Stimulated activated CD8-positive, alpha-beta memory T cell treated with anti-CD3 and anti-CD28 coated beads, Interleukin-4, amount 100 ng/mL, for 4 hours (primary cell): ENCODE results near the gene SIN3A.
"Not testable (repeated sequence)": the region's sequence is repeated elsewhere in the genome, so short reads cannot be mapped to it uniquely, and the experiment has no call there.

Experiments used
- DNase-seq, 2 donors: peaks; one replicate each; pipeline ENCODE4 v3.0.0-alpha.2; 2020; ENCODE audit warnings: low read depth in 2 of 2, low spot score in 1 of 2

The SIN3A gene

DNA sequence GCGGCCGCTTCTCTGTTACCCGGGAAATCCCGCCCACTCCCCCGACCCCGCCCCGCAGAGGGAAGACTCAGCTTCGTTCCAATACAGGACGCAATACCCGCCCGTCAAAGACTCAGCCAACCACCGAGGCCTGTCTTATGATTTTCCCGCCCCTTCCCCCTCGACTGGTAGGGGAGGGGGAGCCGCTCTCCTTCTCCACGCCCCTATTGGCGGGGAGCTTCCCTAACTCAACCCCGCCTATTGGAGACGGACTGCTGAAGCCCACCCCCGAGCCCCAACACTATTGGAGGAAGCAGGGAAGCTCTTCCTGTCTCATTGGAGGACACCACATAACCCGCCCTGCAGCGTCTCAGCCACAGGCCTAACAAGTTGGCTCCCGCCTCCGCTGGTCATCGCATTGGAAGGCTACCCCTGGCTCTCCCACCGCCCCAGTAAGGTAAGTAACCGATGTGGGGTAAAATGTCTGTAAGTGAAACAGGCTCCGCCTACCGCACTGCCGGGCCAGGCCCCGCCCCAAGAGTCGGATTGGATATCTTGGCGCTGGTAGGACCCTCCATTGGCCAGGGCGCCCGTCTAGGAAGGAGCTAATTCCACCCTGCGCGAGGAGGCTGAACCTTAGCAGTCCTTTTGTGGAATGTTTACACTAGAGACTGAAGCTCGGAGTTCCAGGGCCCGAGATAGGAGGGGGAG, at the start of gene SIN3A:
TSS of gene SIN3A (minus strand) at position 17 of the 690 bp plus-strand sequence. CDS start 21,315 bp downstream, outside the sequence.
- DNase-seq: peak; percentile 99

GRCh38 chr15:75493732-75494131, 42.2 kb upstream of the SIN3A start:
- DNase-seq: no peak

GRCh38 chr15:75483961-75484360, 32.5 kb upstream of the SIN3A start:
- no peak for DNase-seq

DNA sequence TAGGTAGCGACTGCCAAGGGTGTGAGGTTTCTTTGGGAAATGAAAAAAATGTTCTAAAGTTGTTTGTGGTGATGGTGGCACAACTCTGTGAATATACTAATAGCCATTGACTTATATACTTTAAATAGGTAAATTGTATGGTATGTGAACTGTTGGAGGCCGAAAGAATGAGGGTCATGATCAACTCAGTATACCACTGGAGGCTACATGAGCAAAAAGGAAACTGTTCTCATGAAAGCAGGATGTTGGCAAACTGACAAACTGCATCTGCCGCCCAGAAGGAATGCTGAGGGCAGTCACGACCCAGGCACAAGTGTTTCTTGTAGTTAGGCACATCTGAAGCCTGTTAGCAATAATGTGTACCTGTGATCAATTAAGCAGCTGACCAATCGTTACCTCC, 32.1 kb upstream of the SIN3A start:
- DNase-seq: not testable (repeated sequence)

DNA sequence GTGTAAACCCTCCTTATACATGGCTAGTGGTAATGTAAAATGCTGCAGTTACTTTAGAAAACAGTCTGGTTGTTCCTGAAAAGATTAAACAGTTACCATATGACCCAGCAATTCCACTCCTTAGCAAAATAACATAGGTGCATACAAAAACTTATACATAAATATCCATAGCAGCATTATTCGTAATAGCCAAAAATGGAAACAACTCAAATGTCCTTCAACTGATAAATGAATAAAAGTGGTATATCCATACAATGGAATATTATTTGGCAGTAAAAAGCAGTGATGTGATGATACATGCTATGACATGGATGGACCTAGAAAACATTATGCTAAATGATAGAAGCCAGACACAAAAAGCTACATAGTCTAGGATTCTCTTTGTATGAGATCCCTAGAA, 31.6 kb upstream of the SIN3A start:
- DNase-seq: no peak

GRCh38 chr15:75480463-75480862, 29.0 kb upstream of the SIN3A start:
- DNase-seq: not testable (repeated sequence)

DNA sequence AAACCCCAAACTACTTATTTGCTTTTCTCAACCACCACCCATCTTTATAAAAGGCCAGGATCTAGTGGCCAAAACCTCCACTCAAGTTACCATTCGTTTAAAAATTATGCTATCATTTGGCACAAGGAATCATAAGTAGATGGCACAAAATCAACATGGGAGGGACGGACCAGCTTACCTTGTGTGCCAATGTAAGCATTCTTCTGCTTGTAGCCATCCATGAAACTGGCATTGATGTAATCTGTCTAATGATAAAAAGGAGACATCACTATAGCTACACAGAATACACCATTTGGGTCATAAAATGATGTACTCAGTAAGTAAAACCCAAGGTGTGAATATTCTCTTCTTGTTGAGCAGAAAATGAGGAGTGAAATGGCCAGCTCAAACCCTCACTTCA, 28.2 kb upstream of the SIN3A start:
- no peak for DNase-seq

DNA sequence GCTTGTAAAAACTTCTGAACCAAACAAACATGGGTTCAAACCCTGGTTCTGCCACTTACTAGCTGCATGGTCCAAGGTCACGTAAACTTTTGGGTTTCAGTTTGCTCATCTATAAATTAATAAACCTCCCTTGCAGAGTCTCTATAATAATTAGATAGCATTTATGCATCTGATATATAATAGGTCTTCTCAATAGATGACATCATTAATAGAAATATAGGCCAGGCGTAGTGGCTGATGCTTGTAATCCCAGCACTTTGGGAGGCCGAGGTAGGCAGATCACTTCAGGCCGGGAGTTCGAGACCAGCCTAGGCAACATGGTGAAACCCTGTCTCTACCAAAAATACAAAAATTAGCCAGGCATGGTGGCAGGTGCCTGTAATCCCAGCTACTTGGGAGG, 25.6 kb upstream of the SIN3A start:
- DNase-seq: not testable (repeated sequence)

- no peak for DNase-seq
Observed at GRCh38 chr15:75468913-75469598, 17.6 kb upstream of the SIN3A start.

DNA sequence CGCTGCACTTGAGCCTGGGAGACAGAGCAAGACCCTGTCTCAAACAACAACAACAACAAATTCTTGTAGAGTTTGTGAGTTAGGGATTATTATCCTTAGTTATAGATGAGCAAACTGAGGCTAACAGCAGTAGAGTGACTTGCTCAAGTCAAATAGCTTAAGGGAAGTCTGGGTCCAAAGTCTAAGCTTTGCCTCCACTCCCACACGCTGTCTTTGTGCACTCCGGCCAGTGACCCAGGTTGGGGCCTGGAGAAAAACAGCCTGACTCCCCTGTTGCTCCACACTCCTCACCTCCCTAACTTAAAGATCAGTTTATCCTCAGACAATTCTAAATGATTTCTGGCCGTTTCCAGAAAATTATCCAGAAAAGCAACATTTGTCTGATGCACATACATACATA, 9.2 kb upstream of the SIN3A start:
- no peak for DNase-seq

DNA sequence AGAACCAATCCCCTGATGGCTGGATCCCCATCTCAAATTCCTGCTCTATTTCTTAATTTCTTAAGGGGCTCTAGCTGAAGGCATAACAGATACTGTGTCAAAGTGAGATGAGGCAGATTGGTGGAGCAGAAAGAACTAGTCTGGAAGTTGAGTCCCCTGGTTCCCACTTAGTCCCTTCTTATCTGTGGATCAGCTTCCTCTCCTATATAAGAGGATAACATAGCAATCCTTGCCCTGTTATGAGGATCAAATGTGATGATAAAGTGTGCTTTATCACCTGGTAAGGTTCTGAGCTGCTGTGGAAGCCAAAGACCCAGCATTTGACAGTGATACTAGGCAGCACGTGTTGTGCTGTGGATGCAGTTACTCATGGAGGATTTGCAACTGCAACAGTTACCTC, 8.1 kb upstream of the SIN3A start:
- no peak for DNase-seq

GRCh38 chr15:75456710-75457109, 5.2 kb upstream of the SIN3A start:
- DNase-seq: no peak

GRCh38 chr15:75455982-75456531, 4.6 kb upstream of the SIN3A start:
- peak; percentile 14 to 17 for DNase-seq

GRCh38 chr15:75455424-75455981, 4.0 kb upstream of the SIN3A start:
- DNase-seq: peak; percentile 70 to 81

- DNase-seq: peak; percentile 54 to 68
Observed at GRCh38 chr15:75454471-75455378, 3.2 kb upstream of the SIN3A start.

DNA sequence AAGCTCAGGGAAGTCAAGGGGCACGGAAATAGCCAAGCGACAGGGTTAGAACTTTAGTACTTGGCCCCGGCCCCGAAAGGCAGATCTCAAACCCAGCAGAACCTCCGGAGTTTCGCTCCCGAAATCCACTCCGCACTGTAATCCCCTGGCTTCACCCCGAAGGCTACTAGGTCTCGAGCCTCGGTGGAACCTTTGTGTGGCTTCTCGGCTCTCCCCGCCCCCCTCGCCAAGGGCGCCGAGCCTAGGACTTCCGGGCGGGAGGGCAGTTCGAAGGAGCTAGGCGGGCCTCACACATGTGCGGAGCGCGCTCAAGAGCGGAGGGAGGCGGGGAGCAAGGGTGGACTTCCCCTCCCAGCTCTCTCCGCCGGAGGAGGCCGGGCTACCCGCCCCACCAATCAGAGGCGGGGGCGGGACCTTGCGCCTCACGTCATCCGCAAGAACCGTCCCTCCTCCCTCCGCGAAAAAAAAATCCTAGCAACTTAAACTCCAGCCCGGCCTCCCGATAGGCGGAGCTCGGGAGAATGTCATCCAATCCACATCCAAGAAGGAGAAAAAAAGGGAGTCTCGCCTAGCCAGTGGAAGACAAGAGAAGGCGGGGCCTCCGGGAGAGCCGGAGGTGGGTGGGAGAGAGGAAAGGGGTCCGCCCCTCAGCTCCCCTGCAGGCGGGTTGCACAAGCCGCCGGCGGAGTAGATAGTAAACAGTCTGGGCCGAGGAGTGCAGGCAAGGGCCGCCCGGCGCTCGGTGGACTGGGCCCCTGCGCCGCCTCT, 2.4 kb upstream of the SIN3A start:
- peak; percentile 85 to 94 for DNase-seq

GRCh38 chr15:75452865-75453702, 1.6 kb upstream of the SIN3A start:
- peak; percentile 51 to 63 for DNase-seq

GRCh38 chr15:75452364-75452864, 924 bp upstream of the SIN3A start:
- peak; percentile 40 to 48 for DNase-seq

- no peak for DNase-seq
Observed at GRCh38 chr15:75451202-75451673, 252 bp downstream of the SIN3A start.
